Hepatocyte (in vitro differentiated cells): Measurements from ENCODE around the gene RIN3.

Source experiments
- EZH2 ChIP-seq: fragments of 200-600 bp; sonication (generic); IDR thresholded peaks from 2 replicates; pipeline ENCODE4 v1.6.1; 2016; ENCODE audit warnings: antibody characterized with exemption, mild to moderate bottlenecking, borderline replicate concordance
- TF ChIP-seq, protein P1 (sequence below): fragments of 200-600 bp; sonication (generic); IDR thresholded peaks from 2 replicates; pipeline ENCODE4 v1.5.1; 2016; ENCODE audit warnings: antibody characterized with exemption, mild to moderate bottlenecking; ENCODE audit not compliant: poor library complexity

DNA sequence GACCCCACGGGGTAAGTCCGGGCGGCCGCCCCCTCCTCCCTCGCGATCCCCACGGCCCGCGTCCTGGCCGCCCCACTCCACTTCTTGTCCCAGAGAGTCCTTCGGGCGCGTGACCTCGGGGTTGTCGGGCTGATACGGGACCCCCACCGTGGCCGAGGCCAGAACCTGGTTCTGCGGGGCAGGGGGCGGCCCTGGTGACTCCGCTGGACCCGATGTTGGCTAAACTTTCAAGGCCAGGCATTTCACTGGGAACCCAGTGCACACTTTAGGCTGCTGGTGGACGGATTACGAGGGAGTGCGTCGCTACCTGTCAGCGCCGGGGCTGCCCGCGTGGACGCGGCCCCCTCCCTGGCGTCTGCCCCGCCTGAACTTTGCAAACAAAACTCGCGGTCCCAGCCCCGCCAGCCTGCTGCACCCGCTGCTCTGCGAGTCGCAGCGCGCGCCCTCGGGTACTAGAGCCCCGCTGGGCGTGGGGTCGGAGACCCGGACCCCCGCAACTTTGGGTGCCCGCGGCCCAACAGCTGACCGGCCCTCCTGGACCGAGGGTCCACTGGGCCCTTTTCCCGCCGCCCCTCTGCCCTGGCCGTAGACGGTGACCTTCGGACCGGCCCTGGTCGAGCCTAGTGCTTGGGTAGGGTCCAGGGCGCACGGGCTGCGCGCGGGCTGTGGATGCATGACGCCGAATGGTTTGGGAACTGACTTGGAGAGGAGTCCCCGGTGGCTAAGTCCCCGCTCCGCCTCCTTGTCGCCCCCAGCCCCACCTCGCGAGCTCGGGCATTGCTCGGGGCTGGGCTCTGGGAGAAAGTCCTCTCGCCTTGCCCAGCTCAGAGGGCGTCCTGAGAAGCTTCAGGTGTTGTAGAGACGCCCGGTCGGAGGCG lies 624 bp downstream of the RIN3 start:
- TF ChIP-seq EZH2 = no peak
- TF ChIP-seq, protein P1, sequence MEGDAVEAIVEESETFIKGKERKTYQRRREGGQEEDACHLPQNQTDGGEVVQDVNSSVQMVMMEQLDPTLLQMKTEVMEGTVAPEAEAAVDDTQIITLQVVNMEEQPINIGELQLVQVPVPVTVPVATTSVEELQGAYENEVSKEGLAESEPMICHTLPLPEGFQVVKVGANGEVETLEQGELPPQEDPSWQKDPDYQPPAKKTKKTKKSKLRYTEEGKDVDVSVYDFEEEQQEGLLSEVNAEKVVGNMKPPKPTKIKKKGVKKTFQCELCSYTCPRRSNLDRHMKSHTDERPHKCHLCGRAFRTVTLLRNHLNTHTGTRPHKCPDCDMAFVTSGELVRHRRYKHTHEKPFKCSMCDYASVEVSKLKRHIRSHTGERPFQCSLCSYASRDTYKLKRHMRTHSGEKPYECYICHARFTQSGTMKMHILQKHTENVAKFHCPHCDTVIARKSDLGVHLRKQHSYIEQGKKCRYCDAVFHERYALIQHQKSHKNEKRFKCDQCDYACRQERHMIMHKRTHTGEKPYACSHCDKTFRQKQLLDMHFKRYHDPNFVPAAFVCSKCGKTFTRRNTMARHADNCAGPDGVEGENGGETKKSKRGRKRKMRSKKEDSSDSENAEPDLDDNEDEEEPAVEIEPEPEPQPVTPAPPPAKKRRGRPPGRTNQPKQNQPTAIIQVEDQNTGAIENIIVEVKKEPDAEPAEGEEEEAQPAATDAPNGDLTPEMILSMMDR = no peak
